GM21381 (cell line): ENCODE results near the gene FZR1.
"Not testable (repeated sequence)": the region's sequence is repeated elsewhere in the genome, so short reads cannot be mapped to it uniquely, and the experiment has no call there.

ENCODE experiments used
- ATAC-seq: cut with Tn5 transposase; IDR thresholded peaks from one replicate; pipeline ENCODE4 v1.9.1; 2021; ENCODE audit warnings: mild to moderate bottlenecking, moderate library complexity; ENCODE audit not compliant: unreplicated experiment

The FZR1 gene

GRCh38 chr19:3528539-3529211 is 22.6 kb downstream of the FZR1 start:
- ATAC-seq, result no peak

DNA sequence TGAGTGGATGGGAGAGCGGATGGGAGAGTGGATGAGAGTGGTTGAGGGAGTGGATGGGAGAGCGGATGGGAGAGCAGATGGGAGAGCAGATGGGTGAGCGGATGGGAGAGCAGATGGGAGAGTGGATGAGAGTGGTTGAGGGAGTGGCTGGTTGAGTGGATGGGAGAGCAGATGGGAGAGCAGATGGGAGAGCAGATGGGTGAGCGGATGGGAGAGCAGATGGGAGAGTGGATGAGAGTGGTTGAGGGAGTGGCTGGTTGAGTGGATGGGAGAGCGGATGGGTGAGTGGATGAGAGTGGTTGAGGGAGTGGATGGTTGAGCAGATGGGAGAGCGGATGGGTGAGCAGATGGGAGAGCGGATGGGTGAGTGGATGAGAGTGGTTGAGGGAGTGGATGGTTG is 23.2 kb downstream of the FZR1 start:
- not testable (repeated sequence) for ATAC-seq

GRCh38 chr19:3530389-3530788 is 24.3 kb downstream of the FZR1 start:
- no peak for ATAC-seq

DNA sequence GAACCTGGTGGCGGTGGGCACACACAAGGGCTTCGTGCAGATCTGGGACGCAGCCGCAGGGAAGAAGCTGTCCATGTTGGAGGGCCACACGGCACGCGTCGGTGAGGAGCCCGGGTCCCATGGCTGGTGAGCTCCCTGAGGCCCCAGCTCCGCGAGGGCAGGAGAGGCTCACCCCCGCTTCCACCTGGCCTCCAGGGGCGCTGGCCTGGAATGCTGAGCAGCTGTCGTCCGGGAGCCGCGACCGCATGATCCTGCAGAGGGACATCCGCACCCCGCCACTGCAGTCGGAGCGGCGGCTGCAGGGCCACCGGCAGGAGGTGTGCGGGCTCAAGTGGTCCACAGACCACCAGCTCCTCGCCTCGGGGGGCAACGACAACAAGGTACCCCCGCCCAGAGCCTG is 25.6 kb downstream of the FZR1 start:
- no peak for ATAC-seq

- no peak for ATAC-seq
These were observed 26.2 kb downstream of the FZR1 start for GRCh38 chr19:3532154-3532786.

DNA sequence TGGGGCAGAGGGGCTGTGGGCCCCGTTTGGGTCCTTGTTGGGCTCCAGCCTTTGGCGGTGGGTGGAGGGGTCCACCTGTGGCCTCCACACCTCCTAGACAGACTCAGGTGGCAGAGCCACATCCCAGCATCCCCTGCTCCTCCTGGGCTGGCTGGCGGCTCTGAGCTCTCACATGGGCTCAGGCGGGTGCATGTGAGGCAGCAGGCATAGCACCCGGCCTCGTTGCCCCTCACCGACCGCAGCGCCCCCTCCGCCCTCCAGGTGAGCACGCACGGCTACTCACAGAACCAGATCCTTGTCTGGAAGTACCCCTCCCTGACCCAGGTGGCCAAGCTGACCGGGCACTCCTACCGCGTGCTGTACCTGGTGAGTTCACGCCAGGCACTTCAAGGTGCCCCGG is 26.9 kb downstream of the FZR1 start:
- no peak for ATAC-seq

- no peak for ATAC-seq
These were observed 27.6 kb downstream of the FZR1 start for GRCh38 chr19:3533563-3534216.

DNA sequence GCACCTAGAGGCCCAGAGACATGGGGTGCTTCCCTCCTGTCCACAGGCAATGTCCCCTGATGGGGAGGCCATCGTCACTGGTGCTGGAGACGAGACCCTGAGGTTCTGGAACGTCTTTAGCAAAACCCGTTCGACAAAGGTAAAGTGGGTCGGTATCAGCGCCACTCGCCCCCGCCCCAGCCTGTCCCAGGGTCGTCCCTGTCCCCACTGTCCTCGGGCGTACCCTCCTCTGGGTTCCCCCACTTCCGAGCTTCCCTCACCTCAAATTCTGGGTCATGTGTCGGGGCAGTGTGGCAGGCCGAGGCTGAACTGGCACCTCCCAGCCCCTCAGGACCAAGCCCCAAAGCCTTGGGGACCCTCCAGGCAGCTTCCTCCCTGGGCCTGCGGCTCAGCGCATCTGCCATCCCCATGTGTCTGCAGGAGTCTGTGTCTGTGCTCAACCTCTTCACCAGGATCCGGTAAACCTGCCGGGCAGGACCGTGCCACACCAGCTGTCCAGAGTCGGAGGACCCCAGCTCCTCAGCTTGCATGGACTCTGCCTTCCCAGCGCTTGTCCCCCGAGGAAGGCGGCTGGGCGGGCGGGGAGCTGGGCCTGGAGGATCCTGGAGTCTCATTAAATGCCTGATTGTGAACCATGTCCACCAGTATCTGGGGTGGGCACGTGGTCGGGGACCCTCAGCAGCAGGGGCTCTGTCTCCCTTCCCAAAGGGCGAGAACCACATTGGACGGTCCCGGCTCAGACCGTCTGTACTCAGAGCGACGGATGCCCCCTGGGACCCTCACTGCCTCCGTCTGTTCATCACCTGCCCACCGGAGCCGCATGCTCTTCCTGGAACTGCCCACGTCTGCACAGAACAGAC is 28.5 kb downstream of the FZR1 start:
- ATAC-seq, result no peak

- ATAC-seq, result no peak
These were observed 29.1 kb downstream of the FZR1 start for GRCh38 chr19:3535235-3535535.

DNA sequence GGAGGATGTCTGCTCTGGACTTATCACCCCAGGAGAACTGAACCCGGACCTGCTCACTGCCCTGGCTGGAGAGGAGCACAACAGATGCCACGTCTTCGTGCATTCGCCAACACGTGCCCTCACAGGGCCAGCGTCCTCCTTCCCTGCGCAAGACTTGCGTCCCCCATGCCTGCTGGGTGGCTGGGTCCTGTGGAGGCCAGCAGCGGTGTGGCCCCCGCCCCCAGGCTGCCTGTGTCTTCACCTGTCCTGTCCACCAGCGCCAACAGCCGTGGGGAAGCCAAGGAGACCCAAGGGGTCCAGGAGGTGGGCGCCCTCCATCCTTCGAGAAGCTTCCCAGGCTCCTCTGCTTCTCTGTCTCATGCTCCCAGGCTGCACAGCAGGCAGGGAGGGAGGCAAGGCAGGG is 29.5 kb downstream of the FZR1 start:
- no peak for ATAC-seq

GRCh38 chr19:3535981-3536380 is 29.9 kb downstream of the FZR1 start:
- no peak for ATAC-seq

DNA sequence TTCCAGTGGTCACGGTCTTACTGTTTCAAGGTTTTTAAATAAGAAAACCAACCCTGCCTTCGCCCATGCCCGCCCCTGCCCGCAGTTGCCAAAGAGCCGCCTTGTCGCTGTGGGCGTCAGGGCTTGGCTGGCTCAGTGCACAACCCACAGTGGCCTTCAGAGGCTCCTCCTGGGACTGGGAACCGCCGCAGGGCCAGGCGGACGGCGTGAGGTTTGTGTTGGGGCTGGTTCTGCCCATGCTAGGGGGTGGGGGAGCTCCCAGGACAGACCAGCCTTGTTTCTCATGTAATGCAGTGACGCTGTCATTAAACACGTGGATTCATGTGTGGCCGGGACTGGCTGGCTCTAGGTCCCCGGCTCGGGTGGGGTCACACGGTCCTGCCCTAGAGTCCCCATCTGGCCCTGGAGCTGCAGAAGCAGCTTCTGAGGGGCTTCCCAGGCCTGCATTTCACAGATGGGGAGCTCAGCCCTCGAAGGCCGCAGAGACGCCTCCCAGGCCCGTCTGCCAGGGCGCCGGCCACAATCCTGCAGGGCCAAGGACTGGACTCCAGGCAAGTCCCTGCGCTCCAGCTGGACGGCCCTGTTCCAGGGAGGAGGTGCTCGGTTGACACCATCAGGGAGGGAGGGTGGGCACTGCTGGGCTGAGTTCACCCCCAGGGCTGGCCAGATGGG is 30.5 kb downstream of the FZR1 start:
- no peak for ATAC-seq

DNA sequence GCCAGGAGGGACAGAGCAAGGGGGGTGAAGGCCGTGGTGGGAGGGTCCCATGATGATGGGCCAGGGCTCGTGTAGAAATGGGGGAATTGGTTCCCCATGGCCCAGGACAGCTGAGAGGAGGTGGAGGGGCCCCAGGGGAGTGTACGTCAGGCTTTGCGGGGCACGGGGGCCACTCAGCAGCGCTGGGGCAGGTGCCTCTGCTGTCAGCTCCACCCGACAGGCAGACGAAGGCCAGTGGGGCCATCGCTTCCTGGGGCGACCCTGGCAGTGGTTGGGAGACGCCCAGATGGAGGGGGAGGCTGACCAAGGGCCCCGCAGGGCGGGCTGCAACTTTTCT is 31.0 kb downstream of the FZR1 start:
- ATAC-seq, result no peak

GRCh38 chr19:3537438-3538240 is 31.5 kb downstream of the FZR1 start:
- no peak for ATAC-seq

GRCh38 chr19:3538258-3538929 is 32.3 kb downstream of the FZR1 start:
- ATAC-seq, result no peak

DNA sequence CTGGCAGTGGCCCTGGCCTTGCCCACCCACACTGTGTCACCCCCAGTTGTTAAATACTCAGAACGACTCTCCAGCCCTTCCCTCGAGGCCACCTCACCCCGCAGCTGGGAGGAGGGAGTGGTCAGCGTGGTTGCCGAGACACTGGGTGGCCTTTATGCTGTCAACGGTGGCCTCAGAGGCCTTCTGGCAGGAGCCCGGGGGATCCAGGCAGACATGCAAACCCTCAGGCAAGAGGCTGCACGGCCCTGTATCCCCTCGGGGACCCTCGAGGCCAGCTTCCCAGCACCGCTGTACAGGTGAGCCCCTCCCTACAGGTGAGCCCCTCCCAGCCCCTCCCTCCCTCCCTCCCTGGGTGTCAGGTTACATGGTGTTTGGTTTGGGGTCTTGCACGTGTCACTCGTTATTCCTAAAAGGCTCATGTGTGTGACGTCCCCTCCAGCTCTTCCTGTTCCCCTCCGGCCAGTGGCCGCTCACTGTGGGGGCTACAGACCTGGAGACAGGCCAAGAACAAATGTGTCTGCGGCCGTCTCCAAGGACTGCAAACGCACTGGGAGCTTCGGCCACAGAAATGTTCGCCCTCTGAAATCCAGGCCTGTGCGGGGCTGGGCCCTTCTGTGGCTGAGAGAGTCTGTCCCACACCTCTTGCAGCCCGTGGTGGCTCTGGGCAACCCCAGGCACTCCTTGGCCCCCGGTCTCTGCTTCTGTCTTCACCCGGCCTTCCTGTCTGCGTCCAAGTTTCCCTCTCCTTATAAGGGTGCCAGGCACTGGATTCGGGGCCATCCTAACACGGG is 33.0 kb downstream of the FZR1 start, which contains the start of gene TEKTIP1:
Gene TEKTIP1 (plus strand): TSS at position 210 of the 791 bp plus-strand sequence. CDS start 4 bp downstream, at position 214.
- ATAC-seq, result no peak

DNA sequence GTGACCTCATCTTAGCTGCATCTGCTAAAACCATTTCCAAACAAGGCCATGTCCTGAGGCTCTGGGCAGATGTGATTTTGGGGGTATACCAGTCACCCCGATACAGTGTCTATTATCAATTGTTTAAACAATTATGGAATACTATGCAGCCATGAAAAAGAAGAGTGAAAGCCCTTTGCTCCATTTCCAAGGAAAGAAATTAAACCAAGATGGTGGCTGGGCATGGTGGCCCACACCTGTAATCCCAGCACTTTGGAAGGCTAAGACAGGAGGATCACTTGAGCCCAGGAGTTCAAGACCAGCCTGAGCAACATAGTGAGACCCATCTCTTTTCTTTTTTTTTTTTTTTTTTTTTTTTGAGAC is 33.6 kb downstream of the FZR1 start:
- no peak for ATAC-seq

GRCh38 chr19:3543150-3544057 is 37.3 kb downstream of the FZR1 start:
- no peak for ATAC-seq
